Heart left ventricle (tissue), 13 donors: ENCODE measurements around the gene OR6C3.

Experiments used
- CTCF ChIP-seq, 12 donors: fragments of 200-600 bp; sonication (generic) in 4 of 12; IDR thresholded peaks; one replicate each; pipeline versions ENCODE4 v1.5.0 to v1.8.0; 2018 to 2022; ENCODE audit warnings: antibody characterized with exemption in 12 of 12, mild to moderate bottlenecking in 5 of 12
- POLR2A ChIP-seq, 2 donors: fragments of 450-650 bp; IDR thresholded peaks; one replicate each; pipeline ENCODE4 v1.6.1; 2017; ENCODE audit warnings: antibody characterized with exemption in 2 of 2, mild to moderate bottlenecking in 2 of 2, moderate library complexity in 2 of 2
- donor health status: ischemic (EF 13 %, LVEDD 7.1; RV severe dilation, severe dysfunction).
- donor health status: DM: no; HTN: yes; CAD: no.
- donor health status: DM: no; HTN: no; CAD: no.
- donor health status: ischemic (EF 25% LVEDD 6.9; RV normal size, moderate dysfunction).
- donor health status: ischemic (EF 25% LVEDD 5.7; RV mildly dilated, moderate dysfunction).
- donor health status: ischemic (EF 35%, LVEDD 5.7; RV mildly dilated, moderate dysfunction).
- donor health status: nonischemic (EF 11% LVEDD 7.7; RV severe dilation, severe dysfunction).
- donor health status: DM: yes; HTN: yes; CAD: no.
- donor health status: PGD.
- donor health status: ischemic (EF 29% LVEDD 5.4; RV normal size, mild dysfunction).
- donor health status: nonischemic (EF 23%, LVEDD 6.1; RV moderate dilation, normal function).

GRCh38 chr12:55280991-55281390 is 49.6 kb upstream of the OR6C3 start:
- TF ChIP-seq POLR2A (IDR thresholded peaks at IDR 0.05), result no peak
- TF ChIP-seq CTCF (IDR thresholded peaks at IDR 0.05), result no peak
